Heart left ventricle (tissue), 16 donors: ENCODE data around the gene KPNA6. TPM values are rescaled to one million over a fixed set of nuclear protein-coding genes. Genes with fewer than 3 reads are reported as not detected.
"Not testable (repeated sequence)": the region's sequence is repeated elsewhere in the genome, so short reads cannot be mapped to it uniquely, and the experiment has no call there.

Source experiments
- ATAC-seq, 4 donors: fragments of 200-7000 bp; cut with Tn5 transposase; one replicate each; pipeline ENCODE4 v1.9.1; 2020 to 2022; ENCODE audit warnings: moderate library complexity in 4 of 4, mild to moderate bottlenecking in 3 of 4, moderate number of reproducible peaks in 1 of 4
- DNase-seq, 5 donors: peaks; one replicate each; pipeline ENCODE4 v3.0.0-alpha.2; 2020
- H3K27ac ChIP-seq, 12 donors: fragments of 200-600 bp; sonication (generic) in 4 of 12; one replicate each; pipeline versions ENCODE4 v1.5.0 to v1.8.0; 2016 to 2022; ENCODE audit warnings: mild to moderate bottlenecking in 2 of 12
- H3K27me3 ChIP-seq, 9 donors: fragments of 200-600 bp; sonication (generic) in 2 of 9; one replicate each; pipeline versions ENCODE4 v1.5.1 to v1.8.0; 2016 to 2022; ENCODE audit warnings: mild to moderate bottlenecking in 3 of 9
- H3K36me3 ChIP-seq, 9 donors: fragments of 200-600 bp; sonication (generic) in 2 of 9; one replicate each; pipeline versions ENCODE4 v1.5.0 to v1.8.0; 2018 to 2022; ENCODE audit warnings: mild to moderate bottlenecking in 2 of 9
- H3K4me1 ChIP-seq, 12 donors: fragments of 200-600 bp; sonication (generic) in 4 of 12; one replicate each; pipeline versions ENCODE4 v1.5.0 to v1.8.0; 2016 to 2022; ENCODE audit warnings: mild to moderate bottlenecking in 3 of 12
- H3K4me3 ChIP-seq, 12 donors: fragments of 200-600 bp; sonication (generic) in 4 of 12; one replicate each; pipeline versions ENCODE4 v1.5.0 to v1.8.0; 2017 to 2022; ENCODE audit warnings: mild to moderate bottlenecking in 9 of 12, moderate library complexity in 4 of 12
- H3K9me3 ChIP-seq, 12 donors: fragments of 200-600 bp; sonication (generic) in 4 of 12; one replicate each; pipeline versions ENCODE4 v1.5.0 to v1.8.0; 2016 to 2022; ENCODE audit warnings: mild to moderate bottlenecking in 1 of 12
- CTCF ChIP-seq, 12 donors: fragments of 200-600 bp; sonication (generic) in 4 of 12; IDR thresholded peaks; one replicate each; pipeline versions ENCODE4 v1.5.0 to v1.8.0; 2018 to 2022; ENCODE audit warnings: antibody characterized with exemption in 12 of 12, mild to moderate bottlenecking in 5 of 12
- POLR2A ChIP-seq, 2 donors: fragments of 450-650 bp; IDR thresholded peaks; one replicate each; pipeline ENCODE4 v1.6.1; 2017; ENCODE audit warnings: antibody characterized with exemption in 2 of 2, mild to moderate bottlenecking in 2 of 2, moderate library complexity in 2 of 2
- WGBS, 4 donors: extraction: QIAGEN DNeasy Blood & Tissue Kit in 2 of 4; methylation state at CpG; one replicate each; pipeline versions ENCODE4 v1.1.5 to v1.1.7; 2013 to 2018; 5-methylcytosine and 5-hydroxymethylcytosine counted together
- intact Hi-C, 10 donors: fragments of 100-400 bp; cut with DNase I; formaldehyde crosslinking; loops; one replicate each; pipeline versions ENCODE4 v1.11.1 to v1.14.2; 2022
- polyA plus RNA-seq, 2 donors: library from polyadenylated mRNA; stranded (reverse); fragments of 200-250 nt; gene quantifications; one replicate each; pipeline ENCODE4 v1.2.3, GENCODE V29; 2013
- total RNA-seq, 9 donors: library from RNA; depleted of rRNA in 2 of 9; stranded (reverse); fragments of >200 nt in 2 of 9; fragmentation: NEBNext Ultra II Directional in 3 of 9; extraction: Animal tissue kit (Norgen Biotek cat#: 25700) in 3 of 9; gene quantifications; one replicate each; pipeline versions ENCODE4 v1.1.0 to v1.2.4, GENCODE V29; 2016 to 2023
- donor health status: ischemic (EF 13 %, LVEDD 7.1; RV severe dilation, severe dysfunction).
- donor health status: healthy with polysubstance abuse.
- donor health status: DM: no; HTN: yes; CAD: no.
- donor health status: DM: no; HTN: no; CAD: no.
- donor health status: ischemic (EF 25% LVEDD 6.9; RV normal size, moderate dysfunction).
- donor health status: ischemic (EF 25% LVEDD 5.7; RV mildly dilated, moderate dysfunction).
- donor health status: healthy.
- donor health status: DM: yes; HTN: yes; CAD: no.
- donor health status: ischemic (EF 35%, LVEDD 5.7; RV mildly dilated, moderate dysfunction).
- donor health status: nonischemic (EF 11% LVEDD 7.7; RV severe dilation, severe dysfunction).
- donor health status: DM: yes; HTN: yes; CAD: no.
- donor health status: PGD.
- donor health status: ischemic (EF 29% LVEDD 5.4; RV normal size, mild dysfunction).
- donor health status: nonischemic (EF 23%, LVEDD 6.1; RV moderate dilation, normal function).

KPNA6 gene
- total and polyA plus RNA-seq, 11 donors, result 10.2 to 99.2 (median 75.2) TPM

DNA sequence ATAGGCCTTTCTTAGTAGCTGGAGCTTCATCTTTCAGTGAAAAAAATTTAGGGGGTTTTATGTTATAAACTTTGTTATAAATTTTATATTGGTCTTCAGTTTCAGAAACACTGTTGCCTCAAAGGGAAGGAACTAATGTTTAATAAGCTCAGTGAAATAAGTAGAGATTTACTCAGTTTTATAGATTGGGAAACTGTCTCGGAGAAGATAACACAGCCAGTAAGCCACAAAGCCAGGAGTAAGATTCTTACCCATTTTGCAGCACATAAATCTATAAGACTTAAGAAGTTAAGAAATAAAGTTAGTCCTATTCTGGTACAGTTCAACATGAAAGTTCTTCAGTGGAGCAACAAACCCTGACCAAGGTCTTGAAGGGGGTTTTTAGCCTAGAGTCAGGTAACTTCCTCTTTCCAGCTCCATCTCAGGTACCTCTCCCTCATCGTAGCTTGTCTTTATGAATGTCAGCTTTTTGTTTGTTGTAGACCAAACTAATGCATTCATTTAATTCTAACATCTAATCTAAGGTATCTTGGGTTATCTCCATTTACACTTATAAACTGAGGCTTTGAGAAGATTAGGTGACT, 3.3 kb downstream of the KPNA6 start:
- Histone ChIP-seq H3K9me3 (no peaks in the 10 kb centered on the region), H3K4me1 (peaks cover 12 to 59% (median 42%) of the 10 kb centered on the region in 12 donors), H3K4me3 (no peak overlapping the region), H3K36me3 (peaks cover 0 to 9% (median 0%) of the 10 kb centered on the region in 9 donors), H3K27ac (no peak overlapping the region), H3K27me3 (no peaks in the 10 kb centered on the region)
- TF ChIP-seq POLR2A (IDR thresholded peaks at IDR 0.05) (no peak), CTCF (IDR thresholded peaks at IDR 0.05) (no peak)
- 88 to 92% (median 89%) methylated on average over 2 of the region's 2 CpGs for WGBS, 4 donors
- intact Hi-C loops, result no loop called here
- no peak for ATAC-seq
- no peak for DNase-seq

GRCh38 chr1:32111789-32112188, 3.9 kb downstream of the KPNA6 start:
- Histone ChIP-seq H3K4me3 (no peak overlapping the region), H3K27ac (no peak overlapping the region), H3K27me3 (no peaks in the 10 kb centered on the region), H3K36me3 (peaks cover 0 to 9% (median 0%) of the 10 kb centered on the region in 9 donors), H3K9me3 (no peaks in the 10 kb centered on the region), H3K4me1 (peaks cover 12 to 66% (median 44%) of the 10 kb centered on the region in 12 donors)
- TF ChIP-seq CTCF (IDR thresholded peaks at IDR 0.05), result no peak
- no peak for TF ChIP-seq POLR2A (IDR thresholded peaks at IDR 0.05)
- peak; percentile 11 to 68 (median 26) for ATAC-seq
- DNase-seq, result no peak
- intact Hi-C loops, result no loop called here

DNA sequence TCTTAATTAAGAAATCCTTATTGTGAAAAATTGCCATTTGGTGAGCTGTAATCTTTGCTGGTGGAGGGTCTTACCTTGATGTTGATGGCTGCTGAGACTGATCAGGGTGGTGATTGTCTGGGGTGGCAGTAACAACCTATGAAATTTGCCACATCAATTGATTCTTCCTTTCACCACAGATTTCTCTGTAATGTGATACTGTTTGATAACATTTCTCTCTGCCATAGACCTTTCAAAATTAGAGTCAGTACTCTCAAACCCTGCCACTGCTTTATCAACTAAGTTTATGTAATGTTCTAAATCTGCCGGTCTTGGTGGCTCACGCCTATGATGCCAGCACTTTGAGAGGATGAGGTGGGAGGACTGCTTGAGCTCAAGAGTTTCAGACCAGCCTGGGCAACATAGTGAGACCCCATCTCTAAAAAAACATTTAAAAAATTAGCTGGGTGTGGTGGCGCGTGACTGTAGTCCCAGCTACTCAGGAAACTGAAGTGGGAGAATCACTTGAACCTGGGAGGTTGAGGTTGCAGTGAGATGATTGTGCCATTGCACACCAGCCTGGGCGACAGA, 5.0 kb downstream of the KPNA6 start:
- Histone ChIP-seq H3K27ac (no peak overlapping the region), H3K27me3 (no peaks in the 10 kb centered on the region), H3K4me3 (no peak overlapping the region), H3K9me3 (no peaks in the 10 kb centered on the region), H3K4me1 (peaks cover 12 to 64% (median 41%) of the 10 kb centered on the region in 12 donors), H3K36me3 (peaks cover 0 to 9% (median 0%) of the 10 kb centered on the region in 9 donors)
- intact Hi-C loops, result no loop called here
- ATAC-seq (no peak), DNase-seq (no peak)
- no peak for TF ChIP-seq CTCF (IDR thresholded peaks at IDR 0.05)
- TF ChIP-seq POLR2A (IDR thresholded peaks at IDR 0.05), result no peak
- WGBS, 4 donors, result 74 to 85% (median 75%) methylated on average over 5 of the region's 5 CpGs

DNA sequence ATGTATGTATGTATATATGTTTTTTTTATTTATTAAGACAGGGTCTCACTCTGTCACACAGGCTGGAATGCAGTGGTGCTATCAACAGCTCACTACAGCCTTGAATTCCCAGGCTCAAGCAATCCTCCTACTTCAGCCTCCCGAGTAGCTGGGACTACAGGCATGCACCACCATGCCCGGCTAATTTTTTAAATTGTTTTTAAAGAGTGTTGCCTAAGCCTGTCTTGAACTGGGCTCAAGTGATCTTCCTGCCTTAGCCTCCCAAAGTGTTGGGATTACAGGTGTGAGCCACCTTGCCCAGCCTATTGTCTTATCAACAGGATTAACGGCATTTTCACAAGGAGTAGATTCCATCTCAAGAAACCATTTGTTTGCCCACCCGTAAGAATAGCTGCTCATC, 5.6 kb downstream of the KPNA6 start:
- H3K27me3 ChIP-seq, intact Hi-C loops, H3K4me3 ChIP-seq, H3K36me3 ChIP-seq, H3K9me3 ChIP-seq, DNase-seq, ATAC-seq, H3K27ac ChIP-seq: not testable (repeated sequence)
- WGBS, 4 donors, result 89 to 90% (median 90%) methylated on average over 4 of the region's 4 CpGs
- peaks cover 12 to 64% (median 41%) of the 10 kb centered on the region in 12 donors for H3K4me1 ChIP-seq

DNA sequence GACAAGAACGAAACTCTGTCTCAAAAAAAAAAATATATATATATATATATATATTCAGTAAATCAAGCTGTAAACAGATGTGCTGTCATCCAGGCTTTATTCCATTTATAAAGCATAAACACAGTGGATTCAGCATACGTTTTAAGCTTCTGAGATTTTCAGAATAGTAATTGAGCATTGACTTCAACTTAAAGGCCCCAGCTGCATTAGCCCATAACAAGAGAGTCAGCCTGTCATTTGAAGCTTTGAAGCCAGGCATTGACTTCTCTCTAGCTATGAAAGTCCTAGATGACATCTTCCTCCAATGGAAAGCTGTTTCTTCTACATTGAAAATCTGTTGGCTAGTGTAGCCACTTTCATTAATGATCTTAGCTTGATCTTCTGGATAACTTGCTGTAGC, 6.6 kb downstream of the KPNA6 start:
- H3K4me1 ChIP-seq, result peaks cover 9 to 60% (median 36%) of the 10 kb centered on the region in 12 donors
- H3K4me3 ChIP-seq, result no peak overlapping the region
- 65 to 73% (median 68%) methylated on average over 2 of the region's 2 CpGs for WGBS, 4 donors
- intact Hi-C loops, result no loop called here
- no peak for DNase-seq
- no peaks in the 10 kb centered on the region for H3K9me3 ChIP-seq
- H3K36me3 ChIP-seq, result peaks cover 0 to 9% (median 0%) of the 10 kb centered on the region in 9 donors
- H3K27ac ChIP-seq, result no peak overlapping the region
- no peaks in the 10 kb centered on the region for H3K27me3 ChIP-seq
- ATAC-seq, result no peak
- TF ChIP-seq POLR2A (IDR thresholded peaks at IDR 0.05), result no peak
- TF ChIP-seq CTCF (IDR thresholded peaks at IDR 0.05), result no peak
